Testis (tissue), 3 donors: ENCODE measurements around the gene PSMC4. TPM values are rescaled to one million over a fixed set of nuclear protein-coding genes. Genes with fewer than 3 reads are reported as not detected.

ENCODE experiments used
- DNase-seq: peaks from one replicate; pipeline ENCODE4 v3.0.0-alpha.2; 2019
- H3K27ac ChIP-seq, 2 donors: fragments of 200-600 bp; sonication (generic); one replicate each; pipeline ENCODE4 v1.5.1; 2019
- H3K27me3 ChIP-seq: fragments of 200-600 bp; sonication (generic); one replicate; pipeline ENCODE4 v1.5.1; 2019
- H3K36me3 ChIP-seq: fragments of 200-600 bp; sonication (generic); one replicate; pipeline ENCODE4 v1.5.1; 2017; ENCODE audit warnings: low read depth; ENCODE audit errors: missing control alignments
- H3K4me1 ChIP-seq: fragments of 200-600 bp; sonication (generic); one replicate; pipeline ENCODE4 v1.5.1; 2019
- H3K4me3 ChIP-seq, 2 donors: fragments of 200-600 bp; sonication (generic); one replicate each; pipeline ENCODE4 v1.5.1; 2017 to 2019
- H3K9me3 ChIP-seq: fragments of 200-600 bp; sonication (generic); one replicate; pipeline ENCODE4 v1.5.1; 2017
- POLR2A ChIP-seq: fragments of 450-650 bp; IDR thresholded peaks from one replicate; pipeline ENCODE4 v1.6.1; 2017; ENCODE audit warnings: antibody characterized with exemption, mild to moderate bottlenecking, moderate library complexity
- WGBS, 2 donors: methylation state at CpG; one replicate each; pipeline ENCODE4 v1.1.5; 2018; 5-methylcytosine and 5-hydroxymethylcytosine counted together
- intact Hi-C: fragments of 100-400 bp; cut with DNase I; formaldehyde crosslinking; loops from one replicate; pipeline ENCODE4 v1.15.1; 2023; ENCODE audit warnings: low total_unique reads
- polyA plus RNA-seq: library from polyadenylated mRNA; stranded (reverse); fragments of 350-450 nt; fragmentation: Illumina TruSeq; extraction: RNeasy Lipid Tissue Mini Kit (QIAGEN cat#74804); gene quantifications from one replicate; pipeline ENCODE4 v1.2.3, GENCODE V29; 2014; ENCODE audit warnings: low read depth, low replicate concordance; ENCODE audit not compliant: insufficient read depth
- total RNA-seq, 2 donors: library from RNA; depleted of rRNA; stranded (reverse); fragments of >200 nt; gene quantifications; one replicate each; pipeline ENCODE4 v1.2.3, GENCODE V29; 2016
- TF ChIP-seq, protein P1 (sequence below), 3 experiments: fragments of 450-650 bp in 2 of 3; fragments of 200-600 bp in 1 of 3; sonication (generic) in 1 of 3; IDR thresholded peaks; one replicate each; pipeline ENCODE4 v1.5.1; 2016 to 2019; ENCODE audit warnings: antibody characterized with exemption in 3 of 3, mild to moderate bottlenecking in 2 of 3, moderate library complexity in 1 of 3

The PSMC4 gene
- total and polyA plus RNA-seq, 3 donors from 2014 or later = 73.0 to 114 (median 77.9) TPM

- no peak for TF ChIP-seq POLR2A
- TF ChIP-seq, protein P1, sequence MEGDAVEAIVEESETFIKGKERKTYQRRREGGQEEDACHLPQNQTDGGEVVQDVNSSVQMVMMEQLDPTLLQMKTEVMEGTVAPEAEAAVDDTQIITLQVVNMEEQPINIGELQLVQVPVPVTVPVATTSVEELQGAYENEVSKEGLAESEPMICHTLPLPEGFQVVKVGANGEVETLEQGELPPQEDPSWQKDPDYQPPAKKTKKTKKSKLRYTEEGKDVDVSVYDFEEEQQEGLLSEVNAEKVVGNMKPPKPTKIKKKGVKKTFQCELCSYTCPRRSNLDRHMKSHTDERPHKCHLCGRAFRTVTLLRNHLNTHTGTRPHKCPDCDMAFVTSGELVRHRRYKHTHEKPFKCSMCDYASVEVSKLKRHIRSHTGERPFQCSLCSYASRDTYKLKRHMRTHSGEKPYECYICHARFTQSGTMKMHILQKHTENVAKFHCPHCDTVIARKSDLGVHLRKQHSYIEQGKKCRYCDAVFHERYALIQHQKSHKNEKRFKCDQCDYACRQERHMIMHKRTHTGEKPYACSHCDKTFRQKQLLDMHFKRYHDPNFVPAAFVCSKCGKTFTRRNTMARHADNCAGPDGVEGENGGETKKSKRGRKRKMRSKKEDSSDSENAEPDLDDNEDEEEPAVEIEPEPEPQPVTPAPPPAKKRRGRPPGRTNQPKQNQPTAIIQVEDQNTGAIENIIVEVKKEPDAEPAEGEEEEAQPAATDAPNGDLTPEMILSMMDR (IDR thresholded peaks at IDR 0.05) = no peak
- intact Hi-C loops = no loop called here
- Histone ChIP-seq H3K36me3 (no peaks in the 10 kb centered on the region), H3K9me3 (no peaks in the 10 kb centered on the region), H3K27ac (no peak overlapping the region), H3K4me3 (no peak overlapping the region), H3K4me1 (no peaks in the 10 kb centered on the region), H3K27me3 (no peaks in the 10 kb centered on the region)
- WGBS, 2 donors = 89 to 98% methylated on average over 3 of the region's 3 CpGs
- DNase-seq = no peak
These were observed 41.2 kb upstream of the PSMC4 start for GRCh38 chr19:39929750-39930149.

DNA sequence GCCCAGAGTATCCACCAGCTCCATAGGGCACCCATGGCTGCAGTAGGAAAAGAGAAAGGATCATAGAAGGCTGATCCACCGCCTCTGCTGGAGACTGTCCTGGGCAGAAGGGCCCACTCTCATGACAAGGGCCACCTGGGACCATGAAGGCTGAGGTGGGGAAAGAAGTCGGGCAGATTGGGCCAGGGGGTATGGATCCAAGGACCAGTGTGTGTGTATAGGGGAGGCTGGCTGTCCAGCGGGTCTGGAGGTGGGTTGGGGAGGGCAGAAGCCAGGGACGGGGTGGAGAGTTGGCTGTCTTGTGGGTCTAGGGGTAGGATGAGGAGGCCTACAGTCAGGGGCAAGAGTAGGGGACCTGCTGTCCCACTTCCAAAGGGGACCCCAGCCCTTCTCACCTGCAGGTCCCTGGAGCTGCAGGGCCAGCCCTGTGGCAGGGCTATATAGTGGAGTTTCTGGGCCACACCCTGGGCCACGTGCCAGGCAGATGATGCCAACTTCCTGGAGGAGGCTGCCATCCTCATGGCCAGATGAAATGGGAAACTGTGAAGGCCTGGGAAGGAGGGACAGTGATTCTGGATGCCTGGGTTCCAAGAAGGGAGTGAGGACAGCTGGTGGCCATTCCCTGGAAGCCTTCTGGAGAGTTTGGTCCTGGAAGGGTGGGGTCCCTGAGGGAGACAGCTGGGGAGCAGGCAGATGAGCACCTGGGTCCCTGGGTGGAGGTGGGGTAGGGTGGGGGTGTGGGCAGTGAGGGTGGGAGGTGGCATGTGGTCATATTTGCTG, 36.2 kb upstream of the PSMC4 start, which contains the start of gene FCGBP:
FCGBP (minus strand) TSS at position 51 of the 780 bp plus-strand sequence.
- H3K27ac ChIP-seq = no peak within 1 kb of the TSS
- H3K4me1 ChIP-seq = peaks cover 4% of the 10 kb centered on the region
- H3K27me3 ChIP-seq = no peaks in the 10 kb centered on the region
- 88 to 90% methylated on average over 5 of the region's 5 CpGs for WGBS, 2 donors
- no peaks in the 10 kb centered on the region for H3K36me3 ChIP-seq
- H3K4me3 ChIP-seq = no peak within 1 kb of the TSS
- DNase-seq = no peak
- intact Hi-C loops = no loop called here
- TF ChIP-seq, protein P1 (IDR thresholded peaks at IDR 0.05) = no peak
- TF ChIP-seq POLR2A = no peak
- H3K9me3 ChIP-seq = no peaks in the 10 kb centered on the region

DNA sequence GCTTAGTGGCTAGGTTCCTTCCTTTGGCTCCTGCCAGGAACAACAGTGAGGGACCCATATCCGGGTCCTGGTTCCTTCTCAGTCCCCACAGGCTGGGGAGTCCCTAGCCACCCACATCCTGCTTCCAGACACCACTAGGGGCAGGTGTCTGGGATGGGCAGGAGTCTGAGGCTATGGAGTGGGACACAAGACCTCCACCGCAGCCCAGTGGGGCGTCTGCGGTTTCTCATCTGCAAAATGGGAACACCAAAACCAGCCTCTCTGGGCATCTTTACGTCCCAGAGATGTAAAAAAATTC, 35.7 kb upstream of the PSMC4 start:
- Histone ChIP-seq H3K9me3 (no peaks in the 10 kb centered on the region), H3K36me3 (no peaks in the 10 kb centered on the region), H3K27me3 (no peaks in the 10 kb centered on the region), H3K4me3 (no peak overlapping the region), H3K4me1 (peaks cover 4% of the 10 kb centered on the region), H3K27ac (no peak overlapping the region)
- WGBS, 2 donors = 86 to 93% methylated on average over 3 to 5 of the region's 5 CpGs
- intact Hi-C loops = no loop called here
- TF ChIP-seq, protein P1 (IDR thresholded peaks at IDR 0.05) = no peak
- no peak for TF ChIP-seq POLR2A
- DNase-seq = no peak

DNA sequence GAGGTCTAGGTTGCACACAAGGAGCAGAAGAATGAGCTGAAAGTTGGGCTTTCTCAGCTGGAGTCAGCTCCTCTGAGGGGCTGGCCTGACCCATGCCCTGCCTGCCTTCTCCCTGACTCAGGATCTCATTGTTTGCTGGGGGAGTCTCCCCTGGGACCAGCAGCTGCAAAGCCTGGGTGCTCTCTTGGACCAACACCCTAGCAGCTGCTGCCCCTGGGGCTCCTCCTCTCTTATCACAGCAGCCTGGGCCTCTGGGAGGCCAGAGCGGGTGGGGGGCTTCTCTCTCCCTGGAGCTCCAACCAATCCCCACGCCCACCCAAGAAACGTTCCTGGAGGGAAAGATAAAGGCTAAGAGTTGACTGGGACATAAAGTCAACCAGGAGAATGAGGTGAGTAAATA, 34.9 kb upstream of the PSMC4 start:
- H3K27ac ChIP-seq = no peak overlapping the region
- 36 to 46% methylated on average over 3 of the region's 3 CpGs for WGBS, 2 donors
- no peaks in the 10 kb centered on the region for H3K36me3 ChIP-seq
- TF ChIP-seq, protein P1 (IDR thresholded peaks at IDR 0.05) = no peak
- no peak for TF ChIP-seq POLR2A
- H3K9me3 ChIP-seq = no peaks in the 10 kb centered on the region
- peaks cover 4% of the 10 kb centered on the region for H3K4me1 ChIP-seq
- no peak for DNase-seq
- no peak overlapping the region for H3K4me3 ChIP-seq
- no peaks in the 10 kb centered on the region for H3K27me3 ChIP-seq
- intact Hi-C loops = no loop called here

- 82 to 92% methylated on average over 6 of the region's 6 CpGs for WGBS, 2 donors
- DNase-seq = no peak
These were observed 34.3 kb upstream of the PSMC4 start for GRCh38 chr19:39936622-39937021.

More at GRCh38 chr19:39936622-39937021, 34.3 kb upstream of the PSMC4 start:
- H3K4me3 ChIP-seq = no peak overlapping the region
- H3K36me3 ChIP-seq = no peaks in the 10 kb centered on the region
- intact Hi-C loops = no loop called here
- peaks cover 4% of the 10 kb centered on the region for H3K4me1 ChIP-seq
- no peaks in the 10 kb centered on the region for H3K9me3 ChIP-seq
- no peaks in the 10 kb centered on the region for H3K27me3 ChIP-seq
- no peak overlapping the region for H3K27ac ChIP-seq
- TF ChIP-seq, protein P1 (IDR thresholded peaks at IDR 0.05) = no peak
- no peak for TF ChIP-seq POLR2A
